ENCODE results near the gene KCNB1. TPM values are rescaled to one million over a fixed set of nuclear protein-coding genes. Genes with fewer than 3 reads are reported as not detected.

KCNB1 gene
- total RNA-seq, 1 donor from 2014 or later: not detected

DNA sequence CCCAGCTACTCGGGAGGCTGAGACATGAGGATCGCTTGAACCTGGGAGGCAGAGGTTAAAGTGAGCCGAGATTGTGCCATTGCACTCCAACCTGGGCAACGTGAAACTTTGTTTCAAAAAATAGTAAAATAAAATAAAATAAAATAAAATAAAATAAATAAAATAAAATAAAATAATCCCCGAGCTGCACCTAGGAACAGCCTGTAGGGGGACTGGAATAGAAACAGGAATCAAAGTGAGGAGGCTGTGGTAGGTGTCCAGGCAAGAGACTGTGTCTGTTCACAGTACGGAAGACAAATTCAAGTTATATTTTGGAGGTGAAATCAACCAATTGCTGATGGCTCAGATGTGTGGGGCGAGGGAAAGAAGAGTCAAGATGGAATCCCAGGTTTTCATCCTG lies 86.2 kb downstream of the KCNB1 start:
- H3K27me3 ChIP-seq (ENCODE audit: control insufficient read depth, insufficient read depth, low read length): no peaks in the 10 kb centered on the region
- TF ChIP-seq, protein P1, sequence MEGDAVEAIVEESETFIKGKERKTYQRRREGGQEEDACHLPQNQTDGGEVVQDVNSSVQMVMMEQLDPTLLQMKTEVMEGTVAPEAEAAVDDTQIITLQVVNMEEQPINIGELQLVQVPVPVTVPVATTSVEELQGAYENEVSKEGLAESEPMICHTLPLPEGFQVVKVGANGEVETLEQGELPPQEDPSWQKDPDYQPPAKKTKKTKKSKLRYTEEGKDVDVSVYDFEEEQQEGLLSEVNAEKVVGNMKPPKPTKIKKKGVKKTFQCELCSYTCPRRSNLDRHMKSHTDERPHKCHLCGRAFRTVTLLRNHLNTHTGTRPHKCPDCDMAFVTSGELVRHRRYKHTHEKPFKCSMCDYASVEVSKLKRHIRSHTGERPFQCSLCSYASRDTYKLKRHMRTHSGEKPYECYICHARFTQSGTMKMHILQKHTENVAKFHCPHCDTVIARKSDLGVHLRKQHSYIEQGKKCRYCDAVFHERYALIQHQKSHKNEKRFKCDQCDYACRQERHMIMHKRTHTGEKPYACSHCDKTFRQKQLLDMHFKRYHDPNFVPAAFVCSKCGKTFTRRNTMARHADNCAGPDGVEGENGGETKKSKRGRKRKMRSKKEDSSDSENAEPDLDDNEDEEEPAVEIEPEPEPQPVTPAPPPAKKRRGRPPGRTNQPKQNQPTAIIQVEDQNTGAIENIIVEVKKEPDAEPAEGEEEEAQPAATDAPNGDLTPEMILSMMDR (IDR thresholded peaks at IDR 0.05; ENCODE audit: insufficient read depth, low read length, severe bottlenecking): no peak
- DNase-seq (ENCODE audit: low read depth) (no peak), FAIRE-seq (no peak)
- H3K4me3 ChIP-seq (ENCODE audit: low read depth, low read length): no peak overlapping the region
- no peaks in the 10 kb centered on the region for H3K36me3 ChIP-seq (ENCODE audit: control insufficient read depth, insufficient read depth, low read length)

DNA sequence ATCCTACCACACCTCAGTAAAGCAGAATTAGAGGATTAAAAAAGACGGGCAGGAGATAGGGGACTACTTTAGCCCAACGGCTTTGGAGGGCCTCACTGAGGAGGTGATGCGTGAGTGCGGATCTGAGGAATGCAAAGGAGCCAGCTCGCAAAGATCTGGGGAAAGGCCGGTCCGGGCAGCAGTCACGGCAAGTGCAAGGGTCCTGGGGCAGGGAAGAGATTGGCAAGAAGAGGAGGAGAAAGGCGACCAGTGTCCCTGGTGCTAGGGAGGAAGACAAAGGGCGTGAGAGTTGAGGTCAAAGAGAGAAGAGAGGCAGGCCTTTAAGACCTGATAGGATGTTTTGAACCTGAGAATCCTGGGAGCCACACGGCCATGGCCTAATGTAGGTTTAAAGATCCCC lies 86.8 kb downstream of the KCNB1 start:
- FAIRE-seq: no peak

DNA sequence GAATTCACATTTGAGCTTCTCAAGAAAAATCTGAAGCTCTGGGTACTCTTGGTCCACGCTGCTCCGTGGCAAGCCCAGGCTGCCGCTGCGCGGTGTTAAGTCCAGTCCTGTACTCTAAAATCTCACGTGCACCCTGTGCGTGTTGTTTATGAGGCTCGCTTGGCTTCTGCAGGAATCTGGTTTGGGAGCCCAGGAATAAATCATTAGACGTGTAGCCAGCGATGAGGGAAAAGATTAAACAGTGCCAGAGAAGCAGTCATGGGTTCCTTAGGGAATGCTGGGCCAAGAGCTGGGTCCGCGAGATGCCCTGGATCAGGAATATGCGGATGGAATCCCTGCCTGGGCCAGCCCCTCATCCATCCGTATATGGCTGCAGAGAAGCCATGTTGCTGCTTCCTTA lies 87.3 kb downstream of the KCNB1 start:
- no peak for FAIRE-seq
- no peak overlapping the region for H3K4me3 ChIP-seq (ENCODE audit: low read depth, low read length)

More for the DNA sequence above, 86.8 kb downstream of the KCNB1 start:
- TF ChIP-seq, protein P1 (IDR thresholded peaks at IDR 0.05; ENCODE audit: insufficient read depth, low read length, severe bottlenecking): no peak
- Histone ChIP-seq H3K4me3 (ENCODE audit: low read depth, low read length) (no peak overlapping the region), H3K27me3 (ENCODE audit: control insufficient read depth, insufficient read depth, low read length) (no peaks in the 10 kb centered on the region), H3K36me3 (ENCODE audit: control insufficient read depth, insufficient read depth, low read length) (no peaks in the 10 kb centered on the region)
- DNase-seq (ENCODE audit: low read depth): no peak

DNA sequence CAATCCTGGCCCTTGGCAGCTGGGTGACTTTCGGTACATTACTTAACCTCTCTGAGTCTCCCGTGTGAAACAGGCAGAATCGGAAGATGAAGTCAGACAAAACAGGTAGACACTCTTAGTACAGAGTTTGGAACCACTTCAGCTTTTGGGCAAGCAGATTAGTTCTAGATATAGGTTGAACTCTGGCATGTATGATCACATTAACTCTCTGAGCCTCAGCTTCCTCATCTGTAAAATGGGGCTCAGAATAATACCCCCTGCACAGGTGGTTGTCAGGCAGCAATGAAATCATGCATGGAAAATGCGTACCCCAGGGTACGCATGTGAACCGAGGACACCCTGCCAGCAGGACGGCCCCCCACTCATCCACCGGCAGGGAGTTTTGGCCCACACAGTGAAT lies 87.7 kb downstream of the KCNB1 start:
- Histone ChIP-seq H3K36me3 (ENCODE audit: control insufficient read depth, insufficient read depth, low read length) (no peaks in the 10 kb centered on the region), H3K27me3 (ENCODE audit: control insufficient read depth, insufficient read depth, low read length) (no peaks in the 10 kb centered on the region), H3K4me3 (ENCODE audit: low read depth, low read length) (no peak overlapping the region)
- TF ChIP-seq, protein P1 (IDR thresholded peaks at IDR 0.05; ENCODE audit: insufficient read depth, low read length, severe bottlenecking): no peak
- DNase-seq (ENCODE audit: low read depth) (no peak), FAIRE-seq (no peak)

More for the DNA sequence above, 87.3 kb downstream of the KCNB1 start:
- Histone ChIP-seq H3K27me3 (ENCODE audit: control insufficient read depth, insufficient read depth, low read length) (no peaks in the 10 kb centered on the region), H3K36me3 (ENCODE audit: control insufficient read depth, insufficient read depth, low read length) (no peaks in the 10 kb centered on the region)
- TF ChIP-seq, protein P1 (IDR thresholded peaks at IDR 0.05; ENCODE audit: insufficient read depth, low read length, severe bottlenecking): no peak
- DNase-seq (ENCODE audit: low read depth): no peak

DNA sequence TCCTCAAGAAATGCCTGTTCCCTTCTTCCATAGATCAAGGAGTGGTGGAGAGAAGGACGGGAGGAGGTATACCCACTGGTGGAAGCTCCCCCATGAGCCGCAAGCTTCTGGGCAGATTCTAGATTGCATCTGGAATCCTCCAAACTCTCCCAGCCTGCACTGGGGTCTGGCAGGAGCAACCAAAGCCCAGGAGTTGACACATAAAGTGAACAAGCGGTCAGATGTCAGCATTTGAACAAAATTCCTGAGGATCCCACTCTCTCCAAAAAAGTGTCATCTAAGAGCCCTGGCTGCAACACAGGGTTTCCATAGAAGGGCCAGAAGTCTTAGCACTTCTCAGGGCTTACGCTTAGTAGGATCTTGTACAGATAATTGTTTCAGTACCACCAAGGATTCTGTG lies 88.2 kb downstream of the KCNB1 start:
- no peak for FAIRE-seq

DNA sequence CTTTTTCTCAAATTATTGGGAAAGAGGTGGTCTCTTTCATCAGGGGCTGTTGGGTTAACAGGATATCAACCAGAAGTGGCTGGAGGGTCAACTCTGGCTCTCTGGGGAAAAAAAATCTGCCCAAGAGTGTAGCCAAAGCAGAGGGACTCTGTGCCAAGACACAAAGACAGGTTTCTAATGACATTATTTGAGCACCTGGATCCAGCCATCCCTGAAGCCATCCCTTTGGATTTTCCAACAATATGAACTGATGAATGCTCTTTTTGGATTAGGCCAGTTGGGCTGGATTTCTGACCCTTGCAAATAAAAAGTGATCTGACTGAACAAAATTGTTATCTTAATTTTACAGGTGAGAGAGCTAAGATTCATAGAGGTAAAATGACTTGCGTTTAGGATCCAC lies 88.7 kb downstream of the KCNB1 start:
- TF ChIP-seq, protein P1 (IDR thresholded peaks at IDR 0.05; ENCODE audit: insufficient read depth, low read length, severe bottlenecking): no peak

More for the DNA sequence above, 88.2 kb downstream of the KCNB1 start:
- Histone ChIP-seq H3K36me3 (ENCODE audit: control insufficient read depth, insufficient read depth, low read length) (no peaks in the 10 kb centered on the region), H3K27me3 (ENCODE audit: control insufficient read depth, insufficient read depth, low read length) (no peaks in the 10 kb centered on the region), H3K4me3 (ENCODE audit: low read depth, low read length) (no peak overlapping the region)
- TF ChIP-seq, protein P1 (IDR thresholded peaks at IDR 0.05; ENCODE audit: insufficient read depth, low read length, severe bottlenecking): no peak
- DNase-seq (ENCODE audit: low read depth): no peak

More for the DNA sequence above, 88.7 kb downstream of the KCNB1 start:
- DNase-seq (ENCODE audit: low read depth) (no peak), FAIRE-seq (no peak)
- Histone ChIP-seq H3K4me3 (ENCODE audit: low read depth, low read length) (no peak overlapping the region), H3K27me3 (ENCODE audit: control insufficient read depth, insufficient read depth, low read length) (no peaks in the 10 kb centered on the region), H3K36me3 (ENCODE audit: control insufficient read depth, insufficient read depth, low read length) (no peaks in the 10 kb centered on the region)

Data from bronchial epithelial cell (primary cell).